ENCODE measurements around the gene RPS6KA2.

DNA sequence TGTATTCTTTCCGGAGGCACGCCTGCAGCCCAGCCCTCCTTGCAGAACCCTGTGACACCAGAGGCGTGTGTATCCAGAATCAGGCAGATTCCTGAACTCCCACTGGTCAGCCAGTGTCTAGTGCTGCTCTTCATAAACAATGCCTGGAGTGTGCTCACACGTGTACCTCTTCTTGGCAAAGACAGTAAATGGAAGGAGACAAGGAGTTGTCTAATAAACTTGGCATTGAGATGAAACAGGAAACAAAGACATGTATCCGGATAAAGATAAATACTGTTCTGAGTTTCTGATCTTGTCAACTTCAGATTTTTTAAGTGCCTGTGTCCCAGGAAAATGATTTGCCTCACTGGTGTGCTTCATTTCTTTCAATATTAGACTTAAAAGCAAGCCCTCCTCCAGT lies 1.7 kb downstream of the RPS6KA2 start:
- TF ChIP-seq POLR2A (IDR thresholded peaks at IDR 0.05): no peak
- TF ChIP-seq, protein P1, sequence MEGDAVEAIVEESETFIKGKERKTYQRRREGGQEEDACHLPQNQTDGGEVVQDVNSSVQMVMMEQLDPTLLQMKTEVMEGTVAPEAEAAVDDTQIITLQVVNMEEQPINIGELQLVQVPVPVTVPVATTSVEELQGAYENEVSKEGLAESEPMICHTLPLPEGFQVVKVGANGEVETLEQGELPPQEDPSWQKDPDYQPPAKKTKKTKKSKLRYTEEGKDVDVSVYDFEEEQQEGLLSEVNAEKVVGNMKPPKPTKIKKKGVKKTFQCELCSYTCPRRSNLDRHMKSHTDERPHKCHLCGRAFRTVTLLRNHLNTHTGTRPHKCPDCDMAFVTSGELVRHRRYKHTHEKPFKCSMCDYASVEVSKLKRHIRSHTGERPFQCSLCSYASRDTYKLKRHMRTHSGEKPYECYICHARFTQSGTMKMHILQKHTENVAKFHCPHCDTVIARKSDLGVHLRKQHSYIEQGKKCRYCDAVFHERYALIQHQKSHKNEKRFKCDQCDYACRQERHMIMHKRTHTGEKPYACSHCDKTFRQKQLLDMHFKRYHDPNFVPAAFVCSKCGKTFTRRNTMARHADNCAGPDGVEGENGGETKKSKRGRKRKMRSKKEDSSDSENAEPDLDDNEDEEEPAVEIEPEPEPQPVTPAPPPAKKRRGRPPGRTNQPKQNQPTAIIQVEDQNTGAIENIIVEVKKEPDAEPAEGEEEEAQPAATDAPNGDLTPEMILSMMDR (IDR thresholded peaks at IDR 0.05): no peak
